GM19239 (cell line): ENCODE measurements around the gene UBA1.

Experiments used
- DNase-seq: peaks from one replicate; pipeline ENCODE4 v3.0.0; 2011; ENCODE audit warnings: low spot score; ENCODE audit not compliant: insufficient read length
- FAIRE-seq: peaks from 2 replicates; lab custom pipeline; 2011; peaks lifted over from hg19 to GRCh38; lab: Jason Lieb, UNC

Gene UBA1

DNA sequence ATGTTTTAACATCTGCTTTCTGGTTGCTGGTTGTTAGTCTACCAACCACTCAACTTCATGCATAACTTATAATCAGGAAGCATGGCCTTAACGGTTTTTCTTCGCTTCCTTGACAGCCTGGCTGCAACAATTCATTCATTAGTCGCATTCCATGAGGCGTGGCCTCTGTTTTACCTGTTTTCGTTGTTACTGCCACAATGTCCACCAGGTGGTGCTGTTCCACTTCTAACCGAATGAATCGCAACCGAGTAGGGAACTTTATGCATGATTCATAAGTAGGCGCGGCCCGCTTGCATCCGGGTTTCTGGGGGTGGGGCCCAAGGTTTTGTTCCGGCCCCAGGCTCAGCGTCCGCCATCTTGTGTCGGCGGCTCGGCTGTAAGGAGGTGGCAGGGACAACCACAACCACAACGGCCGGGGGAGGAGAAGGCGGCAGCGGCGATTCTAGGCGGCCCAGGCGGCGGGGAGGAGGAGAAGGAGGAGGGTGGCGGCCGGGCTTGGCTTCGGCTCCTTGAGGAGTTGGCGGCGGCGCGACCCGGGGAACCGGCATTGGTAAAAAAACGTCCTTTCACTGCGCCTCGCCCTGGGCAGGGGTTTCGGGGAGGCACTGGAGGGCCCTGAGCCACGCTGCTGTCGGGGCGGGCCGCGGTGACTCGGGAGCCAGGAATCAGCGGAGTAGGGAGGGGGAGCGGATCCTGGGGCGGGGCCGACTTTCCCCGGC, at the start of gene UBA1:
Gene UBA1 (plus strand): TSS at position 355 of the 719 bp plus-strand sequence. CDS start 4,974 bp downstream, outside the sequence.
- DNase-seq (peak; percentile 54), FAIRE-seq (peak; percentile 100)

DNA sequence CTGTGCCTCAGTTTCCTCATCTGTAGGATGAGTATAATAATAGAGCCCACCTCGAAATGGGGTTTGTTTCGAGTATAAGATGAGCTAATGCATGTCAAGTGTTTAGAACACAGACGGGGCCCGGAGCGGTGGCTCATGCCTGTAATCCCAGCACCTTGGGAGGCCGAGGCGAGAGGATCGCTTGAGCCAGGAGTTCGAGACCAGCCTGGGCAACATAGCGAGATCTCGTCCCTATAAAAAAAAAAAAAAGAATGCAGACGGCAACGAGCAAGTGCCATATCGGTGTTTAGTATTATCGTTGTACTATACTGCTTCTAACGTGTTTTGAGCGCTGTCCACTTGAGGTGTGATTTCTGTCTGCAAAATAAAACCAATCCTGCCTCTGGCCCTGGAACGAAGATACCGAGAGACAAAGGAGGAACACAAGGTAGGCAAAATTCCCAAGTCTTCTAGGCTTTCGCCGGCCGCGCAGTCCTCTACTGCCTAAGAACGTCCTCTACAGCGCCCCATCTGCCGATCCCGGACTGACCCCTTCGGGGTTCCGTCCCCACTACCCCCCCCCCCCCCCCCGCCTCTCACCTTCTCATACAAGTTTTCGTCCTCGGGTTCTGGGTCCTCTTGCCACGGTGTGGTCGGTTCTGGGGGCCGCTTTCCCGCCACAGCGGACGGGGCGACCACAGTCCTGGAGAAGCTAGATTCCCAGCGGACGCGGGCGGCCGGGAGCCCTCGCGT, 49.6 kb upstream of the UBA1 start:
- FAIRE-seq: no peak
- DNase-seq: peak; percentile 23

DNA sequence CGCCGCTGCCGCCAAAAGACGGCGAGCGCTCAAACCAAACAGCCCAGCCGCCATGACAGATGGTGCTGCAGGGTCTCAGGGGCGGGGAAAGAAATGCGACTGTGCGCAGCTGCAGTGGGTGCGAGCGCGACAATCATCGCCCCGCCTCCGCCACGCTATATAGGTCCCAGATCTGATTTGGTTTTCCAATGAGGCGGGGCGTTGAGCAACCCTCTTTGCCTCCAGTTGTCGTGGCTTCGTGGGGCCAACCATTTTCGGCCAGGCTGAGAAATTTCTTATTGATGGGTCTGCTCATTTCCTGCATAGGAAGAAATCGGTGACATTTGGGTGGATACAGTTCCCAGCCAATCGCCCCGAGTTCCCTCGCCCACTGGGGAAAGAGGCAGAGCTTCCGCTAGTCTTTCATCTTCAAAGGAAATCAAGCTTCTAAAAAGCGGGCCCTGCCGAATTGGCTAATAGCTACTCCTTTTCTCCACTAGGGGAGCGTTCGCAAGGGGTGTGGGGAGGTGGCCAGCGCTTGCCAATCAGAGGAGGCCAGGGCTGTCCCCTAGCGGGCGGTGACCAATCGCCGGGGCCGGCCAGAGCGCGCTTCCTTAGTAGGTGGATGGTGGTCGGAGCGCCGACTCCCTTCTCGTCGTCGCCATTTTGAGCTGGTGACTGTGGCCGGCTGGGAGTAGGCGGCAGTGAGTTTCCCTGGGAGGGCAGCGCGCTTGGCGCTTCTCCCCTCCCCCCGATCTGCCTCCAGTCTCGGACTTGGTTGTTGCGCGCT, 48.8 kb upstream of the UBA1 start, which contains the start of the genes NDUFB11 and RBM10:
Gene NDUFB11 (minus strand): TSS at position 77 of the 769 bp plus-strand sequence. CDS start 23 bp downstream, at position 54.
Gene RBM10 (plus strand): TSS at position 596 of the 769 bp plus-strand sequence. CDS start 2,261 bp downstream, outside the sequence.
- FAIRE-seq (peak; percentile 100), DNase-seq (peak; percentile 58)

DNA sequence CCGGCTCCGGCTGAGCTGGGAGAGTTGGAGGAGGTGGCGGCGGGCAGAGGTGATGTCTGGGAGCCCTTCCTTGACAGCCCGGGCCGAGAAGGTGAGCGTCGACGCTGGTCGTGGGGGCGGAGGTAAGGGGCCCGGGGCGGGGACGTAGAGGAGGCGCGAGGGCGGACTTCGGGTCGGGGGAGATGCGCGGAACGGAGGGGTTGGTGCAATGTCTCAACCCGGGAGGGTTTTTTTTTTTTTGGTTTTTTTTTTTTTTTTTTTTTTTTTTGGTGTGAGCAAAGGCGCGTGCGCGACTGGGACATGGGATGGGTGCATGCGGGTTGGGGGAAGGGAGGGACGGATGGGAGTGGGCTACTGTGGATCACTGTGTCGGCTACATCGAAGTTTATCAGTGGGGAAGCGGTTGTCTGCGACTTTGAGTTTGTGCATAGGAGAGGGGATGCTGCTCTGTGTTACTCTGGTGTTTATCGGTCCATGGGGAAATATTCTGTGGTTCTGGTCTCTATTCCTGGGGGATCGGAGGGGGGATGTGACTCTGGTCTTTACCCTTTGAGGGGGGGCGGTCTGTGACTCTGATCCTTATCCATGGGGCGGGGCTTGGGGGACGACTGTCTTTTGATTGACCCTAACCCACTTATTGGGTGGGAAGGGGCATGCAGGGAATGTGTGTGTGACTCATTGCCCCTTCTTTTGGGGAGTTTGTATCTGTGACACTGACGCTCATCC, 48.1 kb upstream of the UBA1 start:
- FAIRE-seq: no peak
- no peak for DNase-seq

DNA sequence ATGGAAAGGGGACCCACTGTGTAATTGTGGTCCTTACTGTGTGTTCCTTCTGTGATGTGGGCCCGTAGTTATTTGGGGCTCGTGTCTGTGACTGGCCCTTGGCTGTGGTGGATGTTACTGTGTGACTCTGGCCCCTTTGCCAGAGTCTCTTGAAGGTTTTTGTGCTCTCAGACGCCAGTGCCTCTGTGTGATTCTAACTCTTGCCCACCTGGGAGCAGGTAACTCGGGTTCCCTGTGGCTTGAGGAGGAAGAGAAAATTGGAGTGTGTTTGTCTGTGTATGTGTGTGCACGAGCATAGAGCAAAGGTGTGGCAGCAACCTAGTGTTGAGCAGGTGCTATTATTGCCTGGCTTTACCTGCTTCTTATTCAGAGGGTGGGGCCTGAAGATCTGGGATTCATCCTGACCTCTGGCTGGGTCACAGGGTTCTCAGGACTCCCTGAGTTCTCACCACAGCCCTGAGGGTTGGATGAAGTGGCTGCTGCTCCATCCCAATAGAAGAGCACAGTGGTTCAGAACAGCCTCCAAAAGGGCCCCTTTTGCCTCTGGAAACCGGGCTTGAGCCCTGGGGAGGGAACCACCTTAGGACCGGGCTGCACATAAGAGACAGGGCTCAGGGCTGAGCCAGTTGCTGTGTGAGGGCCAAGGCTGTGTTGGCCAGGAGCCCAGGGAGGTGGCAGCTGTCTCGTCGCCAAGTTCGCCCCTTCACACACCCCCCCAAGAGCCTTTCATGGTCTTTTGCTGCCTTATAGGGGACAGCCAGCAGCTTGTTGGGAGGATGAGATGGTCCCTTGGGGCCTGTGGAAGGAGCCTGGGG, 47.3 kb upstream of the UBA1 start:
- no peak for DNase-seq
- peak; percentile 8 for FAIRE-seq

DNA sequence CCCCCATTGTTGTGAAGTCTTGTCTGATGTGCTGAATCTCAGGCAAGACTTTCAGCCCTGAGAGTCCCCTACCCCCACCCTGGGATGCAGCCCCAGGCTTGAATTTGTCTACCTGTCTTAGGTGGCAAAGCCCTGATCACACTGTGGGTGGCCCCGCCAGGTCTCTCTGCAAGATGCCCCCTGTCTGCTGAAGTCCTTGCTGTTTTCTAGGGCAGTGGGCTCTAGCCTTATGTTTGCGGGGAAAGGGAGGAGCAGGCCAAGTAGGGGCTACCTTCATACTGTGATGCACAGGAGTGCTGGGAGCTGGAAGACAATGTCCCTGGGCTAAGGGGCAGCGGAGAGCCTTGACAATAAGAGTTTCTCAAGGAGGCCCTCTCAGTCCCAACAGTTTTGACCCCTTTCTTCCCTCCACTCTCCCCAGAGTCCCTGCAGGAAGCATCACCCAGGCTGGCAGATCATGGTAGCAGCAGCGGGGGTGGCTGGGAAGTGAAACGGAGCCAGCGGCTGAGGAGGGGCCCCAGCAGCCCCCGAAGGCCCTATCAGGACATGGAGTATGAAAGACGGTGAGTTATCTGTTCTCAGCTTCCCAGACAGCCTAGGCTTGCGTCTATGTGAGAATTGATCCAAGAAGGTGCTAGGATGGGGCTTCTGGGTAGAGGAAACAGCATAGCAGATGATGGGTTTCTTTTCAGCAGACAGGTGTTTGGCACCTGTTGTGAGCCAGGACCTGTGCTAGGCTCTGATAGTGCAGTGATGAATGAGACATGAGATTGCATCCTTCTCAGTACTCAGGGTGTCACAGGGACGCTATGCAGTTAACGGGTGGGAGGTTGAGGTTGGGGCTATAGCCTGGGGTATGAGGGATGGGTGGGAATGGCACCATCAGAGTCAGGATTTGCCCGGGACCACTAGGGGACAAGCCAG, 46.4 kb upstream of the UBA1 start:
- peak; percentile 42 for FAIRE-seq
- no peak for DNase-seq

DNA sequence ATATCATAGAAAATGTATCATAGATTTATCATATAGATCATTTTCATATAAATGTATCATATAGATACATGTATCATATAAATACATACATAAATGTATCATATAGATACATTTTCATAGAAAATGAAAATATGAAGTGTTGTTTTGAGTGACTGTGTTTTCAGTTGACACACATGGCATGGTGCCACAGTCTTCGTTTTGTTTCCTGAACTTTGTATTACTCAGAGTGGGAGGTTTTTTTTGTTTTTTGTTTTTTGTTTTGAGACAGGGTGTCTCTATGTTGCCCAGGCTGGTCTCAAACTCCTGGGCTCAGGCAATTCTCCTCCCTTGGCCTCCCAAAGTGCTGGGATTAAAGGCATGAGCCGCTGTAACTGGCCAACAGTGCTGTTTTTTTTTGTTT, 44.7 kb upstream of the UBA1 start:
- DNase-seq (no peak), FAIRE-seq (no peak)

DNA sequence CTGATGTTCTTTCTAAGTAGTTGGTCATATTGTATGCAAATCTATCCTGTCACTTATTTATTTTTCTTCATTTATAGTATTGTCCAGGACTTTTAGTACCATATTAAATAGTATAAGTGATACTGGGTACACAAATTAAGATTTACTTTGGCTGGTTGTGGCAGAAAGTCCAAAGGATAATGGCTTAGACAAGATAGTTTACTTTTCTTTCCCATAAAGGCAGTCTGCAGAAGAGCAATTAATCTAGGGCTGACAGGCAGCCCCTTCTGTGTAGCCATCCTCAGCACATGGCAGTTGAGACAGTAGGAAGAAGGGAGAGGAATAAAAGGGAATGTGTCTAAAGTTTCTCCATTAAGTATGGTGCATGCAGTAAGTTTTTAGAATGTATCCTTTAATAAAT, 42.2 kb upstream of the UBA1 start:
- DNase-seq (no peak), FAIRE-seq (no peak)

DNA sequence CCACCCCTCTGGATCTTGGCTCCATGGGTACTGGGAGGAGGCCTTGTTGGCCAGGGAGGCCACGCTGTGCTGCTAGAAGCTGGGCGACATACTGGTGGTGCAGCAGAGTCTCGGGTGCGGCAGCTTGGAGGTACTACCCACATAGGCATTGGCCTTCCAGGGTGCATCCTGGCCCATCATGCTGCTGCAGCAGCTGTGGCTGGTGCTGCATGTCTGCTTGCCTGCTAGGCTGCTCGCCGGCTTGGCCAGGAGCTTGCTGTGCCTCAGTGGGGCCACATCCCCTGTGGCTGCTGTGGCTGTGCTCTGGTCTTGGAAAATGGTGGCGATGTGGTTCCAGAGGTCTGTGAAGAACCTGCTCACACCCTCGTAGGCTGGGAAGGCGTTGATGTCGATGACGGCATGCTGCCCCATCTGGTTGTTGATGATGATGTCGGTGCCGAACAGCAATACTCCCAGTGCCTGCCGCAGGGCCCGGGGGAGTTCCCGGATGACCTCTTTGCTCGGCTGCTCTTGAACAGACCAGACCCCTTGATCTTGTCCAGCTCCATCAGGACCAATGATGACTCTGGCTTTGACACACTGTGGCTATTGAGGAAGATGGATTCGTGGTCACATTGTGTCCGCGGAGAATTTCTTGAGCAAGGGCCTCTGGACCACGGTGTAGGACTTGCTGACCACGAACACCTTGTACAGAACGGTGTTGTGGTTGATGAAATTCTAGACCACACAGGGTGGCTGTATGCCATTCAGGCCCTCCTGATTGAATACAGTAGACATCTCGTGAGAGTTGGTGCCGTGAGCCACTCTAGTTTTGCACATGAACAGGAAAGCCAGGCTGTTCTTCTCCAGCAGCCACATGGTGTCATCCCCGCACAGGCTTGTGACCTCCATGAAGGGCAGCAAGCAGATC, 36.8 kb upstream of the UBA1 start:
- FAIRE-seq: no peak

DNA sequence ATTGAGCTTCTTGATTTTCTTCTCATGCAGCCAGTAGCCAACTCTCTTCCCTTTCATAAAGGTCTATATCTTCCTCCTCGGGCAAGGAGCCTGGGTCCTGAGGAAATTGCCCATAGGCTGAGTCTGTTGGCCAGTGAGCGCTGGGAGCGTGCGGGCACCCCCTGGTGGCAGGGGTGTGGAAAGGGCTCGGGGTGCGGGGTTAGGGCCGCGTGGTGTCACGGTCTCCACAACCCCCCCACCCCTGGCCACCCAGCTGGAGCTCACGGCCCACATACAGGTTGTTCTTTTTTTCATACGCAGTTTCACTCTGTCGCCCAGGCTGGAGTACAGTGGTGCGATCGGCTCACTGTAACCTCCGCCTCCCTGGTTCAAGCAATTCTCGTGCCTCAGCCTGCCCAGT, 35.5 kb upstream of the UBA1 start:
- DNase-seq: no peak
- no peak for FAIRE-seq

More for the DNA sequence above, 36.8 kb upstream of the UBA1 start:
- no peak for DNase-seq

DNA sequence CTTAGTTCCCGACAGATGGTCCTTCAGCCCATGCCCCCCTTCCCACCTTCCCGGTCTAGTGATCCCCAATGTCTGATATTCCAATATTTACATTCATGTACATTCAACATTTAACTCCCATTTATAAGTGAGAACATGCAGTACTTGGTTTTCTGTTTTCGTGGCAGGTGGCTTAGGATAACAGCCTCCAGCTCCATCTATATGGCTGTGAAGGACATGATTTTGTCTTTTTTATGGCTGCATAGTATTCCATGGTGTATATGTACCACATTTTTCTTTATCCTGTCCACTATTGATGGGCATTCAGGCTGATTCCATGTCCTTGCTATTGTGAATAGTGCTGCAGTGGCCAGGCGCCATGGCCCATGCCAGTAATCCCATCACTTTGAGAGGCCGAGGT, 34.8 kb upstream of the UBA1 start:
- FAIRE-seq (no peak), DNase-seq (no peak)

DNA sequence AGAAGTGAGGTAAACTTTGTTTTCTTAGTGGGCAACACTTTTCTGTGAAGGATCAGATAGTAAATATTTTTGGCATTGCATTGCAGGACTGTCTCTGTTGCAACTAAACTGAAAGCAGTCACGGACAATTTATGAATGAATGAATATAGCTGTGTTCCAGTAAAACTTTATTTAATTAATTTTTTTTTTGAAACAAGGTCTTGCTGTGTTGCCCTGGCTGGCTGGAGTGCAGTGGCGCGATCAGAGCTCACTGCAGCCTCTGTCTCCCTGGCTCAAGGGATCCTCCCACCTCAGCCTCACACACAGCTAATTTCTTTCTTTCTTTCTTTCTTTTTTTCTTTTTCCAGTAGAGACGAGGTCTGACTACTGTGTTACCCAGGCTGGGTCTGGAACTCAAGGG, 32.8 kb upstream of the UBA1 start:
- DNase-seq: no peak
- no peak for FAIRE-seq

DNA sequence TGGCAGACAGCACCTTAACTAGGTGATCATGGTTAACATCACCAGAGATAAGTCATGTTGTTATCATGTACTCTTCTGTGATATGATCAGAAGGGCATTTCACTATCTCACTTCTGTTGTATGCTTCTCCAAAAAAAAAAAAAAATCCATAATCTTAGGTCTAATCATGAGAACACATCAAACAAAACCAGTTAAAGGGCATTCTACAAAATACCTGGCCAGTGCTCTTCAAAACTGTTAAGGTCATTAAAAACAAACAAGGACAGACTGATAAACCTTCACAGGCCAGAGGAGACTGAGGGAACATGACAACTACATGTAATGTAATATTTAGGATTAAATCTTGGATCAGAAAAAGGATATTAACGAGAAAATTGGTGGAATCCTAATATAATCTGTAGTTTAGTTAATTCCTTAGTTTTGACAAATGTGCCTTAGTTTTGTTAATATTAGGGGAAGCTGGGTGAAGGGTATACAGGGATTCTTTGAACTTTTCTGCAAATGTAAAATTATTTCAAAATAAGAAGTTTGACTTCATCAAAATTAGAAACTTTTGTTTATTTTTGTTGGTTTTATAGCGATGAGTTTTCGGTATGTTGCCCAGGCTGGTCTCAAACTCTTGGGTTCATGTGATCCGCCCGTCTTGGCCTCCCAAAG, 30.6 kb upstream of the UBA1 start:
- DNase-seq: no peak
- no peak for FAIRE-seq

DNA sequence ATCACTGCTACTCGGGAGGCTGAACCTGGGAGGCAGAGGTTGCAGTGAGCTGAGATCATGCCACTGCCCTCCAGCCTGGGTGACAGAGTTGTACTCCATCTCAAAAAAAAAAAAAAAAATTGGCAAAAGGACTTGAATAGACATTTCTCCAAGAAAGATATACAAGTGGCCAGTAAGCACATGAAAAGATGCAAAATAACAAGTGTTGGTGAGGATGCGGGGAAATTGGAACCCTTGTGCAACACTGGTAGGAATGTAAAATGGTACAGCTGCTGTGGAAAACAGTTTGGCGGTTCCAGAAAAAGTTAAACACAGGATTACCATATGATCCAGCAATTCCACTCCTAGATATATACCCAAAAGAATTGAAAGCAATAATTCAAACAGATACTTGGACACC, 29.2 kb upstream of the UBA1 start:
- FAIRE-seq (no peak), DNase-seq (no peak)

DNA sequence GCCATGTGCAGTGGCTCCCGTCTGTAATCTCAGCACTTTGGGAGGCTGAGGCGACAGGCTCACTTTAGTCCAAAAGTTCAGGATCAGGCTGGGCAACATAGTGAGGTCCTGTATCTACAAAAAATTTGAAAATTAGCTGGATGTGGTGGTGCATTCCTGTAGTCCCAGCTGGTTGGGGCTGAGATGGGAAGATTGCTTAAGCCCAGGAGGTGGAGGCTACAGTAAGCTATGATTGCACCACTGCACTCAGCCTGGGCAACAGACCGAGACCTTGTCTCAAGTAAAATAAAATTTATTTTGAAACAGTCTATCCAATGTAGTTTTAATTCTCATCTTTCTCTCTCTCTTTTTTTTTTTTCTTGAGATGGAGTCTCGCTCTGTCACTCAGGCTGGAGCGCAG, 27.5 kb upstream of the UBA1 start:
- DNase-seq: no peak
- no peak for FAIRE-seq

DNA sequence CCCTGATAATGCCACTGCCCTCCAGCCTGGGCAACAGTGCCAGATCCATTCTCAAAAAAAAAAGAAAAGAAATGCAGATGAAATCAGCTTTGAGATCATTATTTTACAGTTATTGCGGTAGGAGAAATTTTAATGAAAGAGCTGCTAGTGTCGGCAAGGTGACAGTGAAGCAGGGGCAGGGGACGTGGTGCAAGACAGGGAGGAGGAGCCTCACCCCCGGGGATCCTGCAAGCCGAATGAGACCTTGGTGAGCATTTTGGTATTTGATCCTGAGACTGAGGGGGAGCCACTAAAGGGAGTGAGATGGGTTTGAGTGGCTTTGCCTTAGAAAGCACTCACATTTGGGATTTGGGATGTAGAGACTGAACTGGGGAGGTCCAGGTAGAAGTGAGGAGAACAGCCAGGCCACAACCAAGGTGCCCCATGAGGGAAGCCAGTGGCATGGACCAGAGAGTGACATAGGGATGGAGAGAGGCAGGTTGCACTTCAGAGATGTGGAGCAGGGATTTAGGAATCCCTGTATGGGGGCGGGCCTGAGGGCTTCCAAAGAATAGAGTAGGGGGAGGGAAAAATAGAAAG, 25.0 kb upstream of the UBA1 start:
- no peak for DNase-seq

More for the DNA sequence above, 25.0 kb upstream of the UBA1 start:
- FAIRE-seq: no peak
